Endothelial cell of umbilical vein (primary cell): ENCODE data around the gene TFIP11. TPM values are rescaled to one million over a fixed set of nuclear protein-coding genes. Genes with fewer than 3 reads are reported as not detected.

Source experiments
- BruUV-seq: library from RNA; stranded (reverse); fragments of 400-500 nt; replicated peaks from 2 replicates; lab custom pipeline; 2021; lab: Mats Ljungman, UMichigan
- CTCF ChIA-PET: fragments of 300-600, 350-600 bp; sonication (Branson Sonifier 250); formaldehyde crosslinking; loops from one replicate; lab custom pipeline; 2021; ENCODE audit warnings: antibody characterized with exemption, inconsistent platforms; lab: Charles Lee
- POLR2A ChIA-PET: fragments of 300-600, 350-600 bp; sonication (Branson Sonifier 250); formaldehyde crosslinking; loops from one replicate; lab custom pipeline; 2021; ENCODE audit warnings: antibody characterized with exemption, inconsistent platforms; lab: Charles Lee
- DNase-seq: peaks from one replicate; pipeline ENCODE4 v3.0.0-alpha.2; 2011; ENCODE audit warnings: low read depth, low spot score
- FAIRE-seq: peaks from 2 replicates; lab custom pipeline; 2011; peaks lifted over from hg19 to GRCh38; lab: Jason Lieb, UNC
- H2AFZ ChIP-seq: 2 replicates; pipeline ENCODE4 v1.6.0; 2012; ENCODE audit warnings: low read depth, low read length, control low read depth, inconsistent platforms
- H3K27ac ChIP-seq: 2 replicates; pipeline ENCODE4 v1.5.1; 2011; ENCODE audit warnings: low read depth, mild to moderate bottlenecking, control low read depth, low read length, moderate library complexity; ENCODE audit not compliant: insufficient read depth
- H3K27me3 ChIP-seq, 2 experiments: 2 replicates each; pipeline versions ENCODE4 v1.6.0 to v1.6.1; 2011; ENCODE audit warnings: low read length in 2 of 2, mixed read lengths in 1 of 2; ENCODE audit not compliant: control insufficient read depth in 2 of 2, insufficient read depth in 2 of 2
- H3K36me3 ChIP-seq, 2 experiments: 2 replicates in 1 of 2; 3 replicates in 1 of 2; pipeline ENCODE4 v1.5.1; 2011; ENCODE audit warnings: low read length in 2 of 2, mild to moderate bottlenecking in 1 of 2, moderate library complexity in 1 of 2; ENCODE audit not compliant: control insufficient read depth in 2 of 2, insufficient read depth in 2 of 2; ENCODE audit errors: extremely low read depth in 1 of 2
- H3K4me1 ChIP-seq: 3 replicates; pipeline ENCODE4 v1.5.1; 2011; ENCODE audit warnings: mild to moderate bottlenecking, low read length; ENCODE audit not compliant: control insufficient read depth, insufficient read depth; ENCODE audit errors: extremely low read depth
- H3K4me2 ChIP-seq: 2 replicates; pipeline ENCODE4 v1.6.1; 2011; ENCODE audit warnings: low read length, control low read depth, mixed read lengths; ENCODE audit not compliant: insufficient read depth
- H3K4me3 ChIP-seq, 3 experiments: fragments of 200-600 bp in 1 of 3; sonication (generic), shearing (Covaris generic) in 1 of 3; replicated peaks in 1 of 3; 2 replicates each; pipeline ENCODE4 v1.5.1; 2011 to 2016; ENCODE audit warnings: control low read depth in 3 of 3, low read length in 3 of 3, mild to moderate bottlenecking in 2 of 3, inconsistent platforms in 1 of 3, low read depth in 1 of 3, moderate library complexity in 1 of 3; ENCODE audit not compliant: insufficient read depth in 1 of 3
- H3K79me2 ChIP-seq: 2 replicates; pipeline ENCODE4 v1.6.0; 2012; ENCODE audit warnings: low read length, inconsistent platforms; ENCODE audit not compliant: control insufficient read depth, insufficient read depth
- H3K9ac ChIP-seq: replicated peaks from 2 replicates; pipeline ENCODE3; 2011; ENCODE audit warnings: low read length, control low read depth; ENCODE audit not compliant: insufficient read depth; ENCODE audit errors: extremely low read depth
- H3K9me1 ChIP-seq: replicated peaks from 3 replicates; pipeline ENCODE4 v1.6.0; 2011; ENCODE audit warnings: mild to moderate bottlenecking, low read length; ENCODE audit not compliant: control insufficient read depth, insufficient read depth; ENCODE audit errors: extremely low read depth
- H3K9me3 ChIP-seq: replicated peaks from 2 replicates; pipeline ENCODE4 v1.5.1; 2012; ENCODE audit warnings: low read length, inconsistent platforms; ENCODE audit not compliant: control insufficient read depth, insufficient read depth
- H4K20me1 ChIP-seq: replicated peaks from 2 replicates; pipeline ENCODE3; 2011; ENCODE audit warnings: mild to moderate bottlenecking, low read length; ENCODE audit not compliant: control insufficient read depth, insufficient read depth; ENCODE audit errors: extremely low read depth
- EZH2 ChIP-seq: IDR thresholded peaks from 2 replicates; pipeline ENCODE4 v1.6.1; 2012; ENCODE audit warnings: borderline replicate concordance, low read depth, mild to moderate bottlenecking, moderate library complexity, low read length, inconsistent platforms; ENCODE audit not compliant: severe bottlenecking
- FOS ChIP-seq: IDR thresholded peaks from 2 replicates; pipeline ENCODE4 v1.6.1; 2011; ENCODE audit warnings: mild to moderate bottlenecking, low read length, moderate library complexity, borderline replicate concordance; ENCODE audit not compliant: insufficient read depth
- GATA2 ChIP-seq: IDR thresholded peaks from 2 replicates; pipeline ENCODE4 v1.7.0; 2011; ENCODE audit warnings: low read depth, mild to moderate bottlenecking, moderate library complexity, mixed read lengths, low read length; ENCODE audit not compliant: insufficient read length, insufficient read depth
- JUN ChIP-seq: IDR thresholded peaks from 2 replicates; pipeline ENCODE4 v1.6.1; 2011; ENCODE audit warnings: borderline replicate concordance, low read depth; ENCODE audit not compliant: insufficient read length, insufficient read depth
- POLR2A ChIP-seq: IDR thresholded peaks from 2 replicates; pipeline ENCODE4 v1.6.1; 2012; ENCODE audit warnings: low read depth, mild to moderate bottlenecking, control low read depth, low read length
- POLR2AphosphoS5 ChIP-seq: IDR thresholded peaks from 2 replicates; pipeline ENCODE4 v1.6.1; 2012; ENCODE audit warnings: low read depth, mild to moderate bottlenecking, control low read depth, low read length, moderate library complexity; ENCODE audit not compliant: insufficient read depth
- dilution Hi-C: fragments of 300-500 bp; cut with MboI; formaldehyde crosslinking; loops from one replicate; pipeline ENCODE4 v1.15.0; 2019; ENCODE audit warnings: low sequenced_read_pairs; ENCODE audit not compliant: extremely low pct_ligation_motif_present
- intact Hi-C: fragments of 100-400 bp; cut with micrococcal nuclease; formaldehyde crosslinking; loops from one replicate; pipeline ENCODE4 v1.10.0; 2022
- polyA plus RNA-seq, 4 experiments: library from polyadenylated mRNA; depleted of rRNA in 3 of 4; stranded (reverse) in 3 of 4; unstranded in 1 of 4; fragments of >200 nt; gene quantifications; 2 replicates each; pipeline versions ENCODE4 v1.2.1 to v1.2.3, GENCODE V29; 2011 to 2012; ENCODE audit warnings: missing spikeins in 1 of 4
- total RNA-seq: library from RNA; stranded (reverse); gene quantifications from 2 replicates; pipeline ENCODE4 v1.2.3, GENCODE V29; 2021
- TF ChIP-seq, protein P1 (sequence below), 2 donors: IDR thresholded peaks; 1 replicate in 1 of 2; 2 replicates in 1 of 2; pipeline ENCODE4 v1.5.1; 2011; ENCODE audit warnings: low read length in 2 of 2, mild to moderate bottlenecking in 2 of 2, moderate library complexity in 2 of 2, control low read depth in 1 of 2, inconsistent platforms in 1 of 2, low read depth in 1 of 2; ENCODE audit not compliant: insufficient read depth in 1 of 2; ENCODE audit errors: extremely low read depth in 1 of 2
- TF ChIP-seq, protein P2 (sequence below): IDR thresholded peaks from 2 replicates; pipeline ENCODE4 v1.6.1; 2011; ENCODE audit not compliant: insufficient read depth, insufficient read length

Gene TFIP11
- total and polyA plus RNA-seq, 2 donors (not counting 3 experiments of a cell fraction or from before 2014, with no cell fraction given), result 35.7 to 54.9 TPM

DNA sequence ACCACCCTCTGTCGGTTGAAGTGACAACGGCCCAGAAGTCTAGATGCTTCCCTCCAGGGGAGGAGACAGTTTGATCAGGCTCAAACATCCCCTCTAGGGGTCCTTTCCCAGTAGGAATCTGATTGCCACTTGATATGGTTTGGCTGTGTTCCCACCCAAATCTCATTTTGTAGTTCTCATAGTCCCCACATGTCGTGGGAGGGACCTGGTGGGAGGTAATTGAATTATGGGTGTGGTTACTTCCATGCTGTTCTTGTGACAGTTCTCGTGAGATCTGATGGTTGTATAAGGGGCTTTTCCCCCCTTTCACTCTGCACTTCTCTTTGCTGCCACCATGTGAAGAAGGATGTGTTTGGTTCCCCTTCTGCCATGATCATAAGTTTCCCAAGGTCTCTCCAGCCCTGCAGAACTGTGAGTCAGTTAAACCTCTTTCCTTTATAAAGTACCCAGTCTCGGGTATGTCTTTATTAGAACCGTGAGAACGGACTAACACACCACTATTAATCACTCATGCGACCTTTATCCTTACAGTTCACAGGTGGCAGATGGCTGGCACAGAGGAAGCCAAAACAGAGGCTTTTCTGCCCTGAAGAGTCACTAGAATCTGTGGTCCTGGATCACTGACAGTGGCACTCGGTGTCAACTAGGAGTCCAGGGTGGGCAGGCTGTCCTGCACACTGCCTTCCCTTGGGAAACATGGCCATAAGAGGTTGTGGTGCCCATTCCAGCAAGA lies 61.7 kb downstream of the TFIP11 start:
- Histone ChIP-seq H3K4me1 (no peaks in the 10 kb centered on the region), H3K79me2 (no peaks in the 10 kb centered on the region), H3K9me3 (no peaks in the 10 kb centered on the region), H4K20me1 (no peaks in the 10 kb centered on the region), H3K36me3 (peaks cover 2 to 14% of the 10 kb centered on the region in 2 experiments), H3K4me3 (no peak overlapping the region), H3K4me2 (no peak overlapping the region), H3K9ac (no peak overlapping the region), H3K9me1 (no peaks in the 10 kb centered on the region), H3K27ac (no peak overlapping the region), H3K27me3 (no peaks in the 10 kb centered on the region), H2AFZ (no peak overlapping the region)
- DNase-seq (no peak), FAIRE-seq (no peak)
- dilution Hi-C loops (no loop called here), intact Hi-C loops (no loop called here)
- ChIA-PET POLR2A (interaction anchor here (0.6 kb wide), 1 partner anchor 736 kb away, joined by 3 read pairs; no protein-coding TSS in a partner anchor), CTCF (no interaction called here)
- no TSS peak for BruUV-seq
- TF ChIP-seq GATA2, result no peak
- TF ChIP-seq POLR2AphosphoS5, result no peak
- no peak for TF ChIP-seq FOS
- TF ChIP-seq, protein P1, sequence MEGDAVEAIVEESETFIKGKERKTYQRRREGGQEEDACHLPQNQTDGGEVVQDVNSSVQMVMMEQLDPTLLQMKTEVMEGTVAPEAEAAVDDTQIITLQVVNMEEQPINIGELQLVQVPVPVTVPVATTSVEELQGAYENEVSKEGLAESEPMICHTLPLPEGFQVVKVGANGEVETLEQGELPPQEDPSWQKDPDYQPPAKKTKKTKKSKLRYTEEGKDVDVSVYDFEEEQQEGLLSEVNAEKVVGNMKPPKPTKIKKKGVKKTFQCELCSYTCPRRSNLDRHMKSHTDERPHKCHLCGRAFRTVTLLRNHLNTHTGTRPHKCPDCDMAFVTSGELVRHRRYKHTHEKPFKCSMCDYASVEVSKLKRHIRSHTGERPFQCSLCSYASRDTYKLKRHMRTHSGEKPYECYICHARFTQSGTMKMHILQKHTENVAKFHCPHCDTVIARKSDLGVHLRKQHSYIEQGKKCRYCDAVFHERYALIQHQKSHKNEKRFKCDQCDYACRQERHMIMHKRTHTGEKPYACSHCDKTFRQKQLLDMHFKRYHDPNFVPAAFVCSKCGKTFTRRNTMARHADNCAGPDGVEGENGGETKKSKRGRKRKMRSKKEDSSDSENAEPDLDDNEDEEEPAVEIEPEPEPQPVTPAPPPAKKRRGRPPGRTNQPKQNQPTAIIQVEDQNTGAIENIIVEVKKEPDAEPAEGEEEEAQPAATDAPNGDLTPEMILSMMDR (IDR thresholded peaks at IDR 0.05; ENCODE audit: extremely low read depth in 1 of 2, insufficient read depth in 1 of 2, low read depth in 1 of 2, low read length in 2 of 2), result no peak
- no peak for TF ChIP-seq POLR2A
- TF ChIP-seq JUN, result no peak
- no peak for TF ChIP-seq EZH2
- TF ChIP-seq, protein P2, sequence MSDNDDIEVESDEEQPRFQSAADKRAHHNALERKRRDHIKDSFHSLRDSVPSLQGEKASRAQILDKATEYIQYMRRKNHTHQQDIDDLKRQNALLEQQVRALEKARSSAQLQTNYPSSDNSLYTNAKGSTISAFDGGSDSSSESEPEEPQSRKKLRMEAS, result no peak
